Effector memory CD8-positive, alpha-beta T cell (primary cell): Measurements from ENCODE around the gene CDH12.
"Not testable (repeated sequence)": the region's sequence is repeated elsewhere in the genome, so short reads cannot be mapped to it uniquely, and the experiment has no call there.

ENCODE experiments used
- ATAC-seq: fragments of 150-1000 bp; cut with Tn5 transposase; replicated peaks from 2 replicates; pipeline ENCODE4 v1.10.0; 2021; ENCODE audit warnings: mild to moderate bottlenecking, moderate library complexity
- DNase-seq, 3 experiments: peaks; one replicate each; pipeline ENCODE4 v3.0.0; 2021
- H3K27ac Mint-ChIP-seq, 2 donors: one replicate each; pipeline ENCODE4 v1.8.0; 2022; ENCODE audit warnings: mild to moderate bottlenecking in 2 of 2, mixed read lengths in 2 of 2, moderate library complexity in 2 of 2
- H3K27me3 Mint-ChIP-seq, 2 donors: one replicate each; pipeline ENCODE4 v1.8.0; 2022; ENCODE audit warnings: mixed read lengths in 2 of 2
- H3K36me3 Mint-ChIP-seq: one replicate; pipeline ENCODE4 v1.8.0; 2022; ENCODE audit warnings: mild to moderate bottlenecking, moderate library complexity, mixed read lengths; ENCODE audit not compliant: insufficient read depth
- H3K4me1 Mint-ChIP-seq, 2 donors: one replicate each; pipeline ENCODE4 v1.8.0; 2022; ENCODE audit warnings: low read depth in 2 of 2, mixed read lengths in 2 of 2
- H3K4me3 Mint-ChIP-seq, 2 donors: one replicate each; pipeline ENCODE4 v1.8.0; 2022; ENCODE audit warnings: mild to moderate bottlenecking in 2 of 2, mixed read lengths in 2 of 2, moderate library complexity in 2 of 2
- H3K9me3 Mint-ChIP-seq, 2 donors: one replicate each; pipeline ENCODE4 v1.8.0; 2022; ENCODE audit warnings: mixed read lengths in 2 of 2

Gene CDH12

DNA sequence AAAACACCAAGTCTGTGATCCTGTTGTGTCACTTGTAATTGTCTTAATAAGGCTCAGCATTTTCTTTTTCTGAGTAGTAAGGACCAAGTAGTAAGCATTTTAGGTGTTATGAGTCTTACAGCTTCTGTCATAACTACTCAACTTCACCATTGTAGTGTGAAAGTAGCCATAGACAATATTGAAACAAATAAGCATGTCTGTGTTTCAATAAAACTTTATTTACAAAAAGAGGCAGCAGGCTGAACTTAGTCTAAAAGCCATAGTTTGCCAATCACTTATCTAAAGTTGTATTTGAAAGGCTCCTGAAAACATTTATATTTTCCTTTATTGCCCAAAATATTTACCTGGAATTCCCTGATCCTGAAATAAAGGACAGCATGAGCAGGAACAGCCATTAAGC lies 796.1 kb downstream of the CDH12 start:
- Mint-ChIP-seq H3K9me3 (peaks cover 0 to 5% of the 10 kb centered on the region in 2 donors), H3K4me3 (no peak overlapping the region), H3K27ac (no peak overlapping the region), H3K36me3 (no peaks in the 10 kb centered on the region), H3K4me1 (no peaks in the 10 kb centered on the region), H3K27me3 (no peaks in the 10 kb centered on the region)
- no peak for DNase-seq
- no peak for ATAC-seq

DNA sequence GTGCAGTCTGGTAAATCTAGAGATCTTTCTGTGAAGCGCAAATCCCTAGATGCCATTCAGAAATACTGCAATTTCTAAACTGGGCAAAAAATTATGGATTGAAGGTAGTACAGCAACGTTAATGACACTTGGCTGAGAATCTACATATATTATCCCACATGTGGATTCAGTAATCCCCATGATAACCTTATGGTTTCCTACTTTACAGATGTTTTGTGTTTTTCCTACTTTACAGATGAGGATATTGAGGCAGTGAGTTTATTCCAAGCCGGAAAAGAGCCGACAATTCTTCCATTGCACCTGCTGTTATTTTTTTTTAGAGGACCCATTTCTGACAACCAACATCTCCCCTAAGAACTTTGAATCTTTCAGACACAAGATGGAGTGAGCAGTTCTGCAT lies 796.5 kb downstream of the CDH12 start:
- ATAC-seq (no peak), DNase-seq (no peak)
- Mint-ChIP-seq H3K4me1 (no peaks in the 10 kb centered on the region), H3K27me3 (no peaks in the 10 kb centered on the region), H3K36me3 (no peaks in the 10 kb centered on the region), H3K4me3 (no peak overlapping the region), H3K9me3 (peaks cover 0 to 3% of the 10 kb centered on the region in 2 donors), H3K27ac (no peak overlapping the region)

DNA sequence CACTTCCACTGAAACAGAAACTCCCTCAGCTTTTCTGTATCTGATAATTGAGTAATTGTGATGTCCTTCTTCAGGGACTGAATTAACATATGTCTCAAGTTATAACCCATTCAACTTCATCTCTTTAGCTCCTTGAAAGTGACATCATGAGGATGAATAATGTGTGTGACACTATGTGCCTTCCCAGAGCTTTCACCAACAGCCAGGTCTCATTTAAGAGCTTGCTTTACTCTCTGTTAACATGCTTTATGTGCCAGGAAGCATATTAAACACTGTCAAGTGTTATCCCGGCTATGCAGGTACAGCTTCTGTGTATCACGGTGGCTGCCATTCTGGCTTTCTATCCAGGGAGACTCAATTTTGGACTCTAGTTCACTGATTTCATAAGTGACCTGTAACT lies 799.9 kb downstream of the CDH12 start:
- H3K27me3 Mint-ChIP-seq, result no peaks in the 10 kb centered on the region
- DNase-seq, result no peak
- ATAC-seq, result no peak
- H3K27ac Mint-ChIP-seq, result no peak overlapping the region
- H3K4me1 Mint-ChIP-seq, result no peaks in the 10 kb centered on the region
- H3K36me3 Mint-ChIP-seq, result no peaks in the 10 kb centered on the region
- peaks cover 7 to 14% of the 10 kb centered on the region in 2 donors for H3K9me3 Mint-ChIP-seq
- H3K4me3 Mint-ChIP-seq, result no peak overlapping the region

DNA sequence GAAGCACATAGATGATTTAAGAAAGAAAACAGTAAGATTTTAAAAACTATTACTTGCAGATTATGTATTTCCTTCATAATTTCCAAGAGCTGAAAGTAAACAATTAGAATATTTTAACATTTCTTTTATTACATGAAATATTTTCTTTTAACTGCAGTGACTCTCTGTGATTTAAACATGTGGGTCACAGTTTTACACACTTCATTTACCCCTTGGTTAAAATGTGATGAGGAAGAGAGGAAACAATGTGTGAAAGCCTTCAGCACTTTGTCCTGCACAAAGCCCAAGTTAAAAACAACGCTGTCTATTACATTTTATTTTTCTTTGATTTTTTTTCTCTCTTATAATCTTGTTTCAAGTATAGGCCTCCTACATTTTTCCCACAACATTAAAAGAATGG lies 801.3 kb downstream of the CDH12 start:
- Mint-ChIP-seq H3K36me3 (no peaks in the 10 kb centered on the region), H3K4me3 (no peak overlapping the region), H3K27me3 (no peaks in the 10 kb centered on the region), H3K27ac (no peak overlapping the region), H3K4me1 (no peaks in the 10 kb centered on the region), H3K9me3 (peaks cover 11 to 24% of the 10 kb centered on the region in 2 donors)
- no peak for ATAC-seq
- DNase-seq, result no peak

DNA sequence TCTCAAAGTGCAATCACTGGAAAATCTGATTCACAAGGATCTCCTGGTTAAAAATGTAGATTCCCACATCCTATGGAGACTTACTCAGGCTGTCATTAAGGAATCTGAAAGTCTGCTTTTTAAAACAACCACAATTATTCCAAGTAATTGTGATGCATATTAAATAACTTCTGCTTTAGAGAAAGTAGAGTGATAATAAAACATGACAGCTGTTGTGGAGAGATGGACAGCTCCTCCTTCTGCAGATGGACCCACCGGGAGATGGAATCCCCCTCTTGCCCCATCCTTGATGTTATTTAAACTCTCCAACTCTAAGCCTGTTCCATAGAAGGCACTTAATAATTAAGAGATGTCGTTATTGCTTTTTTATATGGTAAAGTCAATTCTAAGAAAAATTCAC lies 802.2 kb downstream of the CDH12 start:
- H3K36me3 Mint-ChIP-seq, result no peaks in the 10 kb centered on the region
- peaks cover 11 to 24% of the 10 kb centered on the region in 2 donors for H3K9me3 Mint-ChIP-seq
- no peak overlapping the region for H3K27ac Mint-ChIP-seq
- no peaks in the 10 kb centered on the region for H3K4me1 Mint-ChIP-seq
- no peak for ATAC-seq
- no peak for DNase-seq
- no peaks in the 10 kb centered on the region for H3K27me3 Mint-ChIP-seq
- H3K4me3 Mint-ChIP-seq, result no peak overlapping the region

DNA sequence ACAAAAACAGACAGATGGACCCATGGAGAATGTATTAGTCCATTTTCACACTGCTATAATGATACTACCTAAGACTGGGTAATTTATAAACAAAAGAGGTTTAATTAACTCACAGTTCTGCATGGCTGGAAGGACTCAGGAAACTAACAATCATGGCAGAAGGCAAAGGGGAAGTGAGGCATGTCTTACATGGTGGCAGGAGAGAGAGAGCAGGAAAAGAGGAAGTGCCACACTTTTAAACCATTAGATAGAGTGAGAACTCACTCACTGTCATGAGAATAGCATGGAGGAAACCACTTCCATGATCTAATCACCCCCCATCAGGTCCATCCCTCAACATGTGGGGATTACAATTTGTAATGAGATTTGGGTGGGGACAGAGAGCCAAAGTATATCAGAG lies 808.9 kb downstream of the CDH12 start:
- ATAC-seq, result no peak

DNA sequence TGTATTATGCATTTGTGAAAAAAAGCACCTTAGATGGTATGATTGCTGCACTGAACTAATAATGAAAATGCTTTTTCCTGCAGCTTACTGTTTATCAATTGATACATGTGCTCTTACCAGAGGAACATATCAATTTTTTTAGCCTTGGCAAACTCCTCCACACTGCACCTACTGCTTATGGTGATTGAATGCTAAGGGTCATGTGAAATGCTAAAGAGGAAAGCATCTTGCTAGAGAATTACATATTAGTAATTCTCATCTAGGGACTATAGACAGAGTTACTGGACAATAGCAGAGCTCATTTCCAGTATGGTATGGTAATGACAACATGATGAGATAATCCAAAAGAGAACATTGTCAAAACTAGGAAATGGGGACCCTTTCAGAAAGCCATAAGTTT lies 817.1 kb downstream of the CDH12 start:
- Mint-ChIP-seq H3K27ac (no peak overlapping the region), H3K27me3 (no peaks in the 10 kb centered on the region), H3K4me1 (no peaks in the 10 kb centered on the region), H3K4me3 (no peak overlapping the region), H3K9me3 (peaks cover 4 to 17% of the 10 kb centered on the region in 2 donors), H3K36me3 (no peaks in the 10 kb centered on the region)
- ATAC-seq (no peak), DNase-seq (no peak)

More for the DNA sequence above, 808.9 kb downstream of the CDH12 start:
- Mint-ChIP-seq H3K27ac (no peak overlapping the region), H3K9me3 (peaks cover 10 to 39% of the 10 kb centered on the region in 2 donors), H3K27me3 (no peaks in the 10 kb centered on the region), H3K36me3 (no peaks in the 10 kb centered on the region), H3K4me1 (no peaks in the 10 kb centered on the region), H3K4me3 (no peak overlapping the region)
- DNase-seq, result no peak

DNA sequence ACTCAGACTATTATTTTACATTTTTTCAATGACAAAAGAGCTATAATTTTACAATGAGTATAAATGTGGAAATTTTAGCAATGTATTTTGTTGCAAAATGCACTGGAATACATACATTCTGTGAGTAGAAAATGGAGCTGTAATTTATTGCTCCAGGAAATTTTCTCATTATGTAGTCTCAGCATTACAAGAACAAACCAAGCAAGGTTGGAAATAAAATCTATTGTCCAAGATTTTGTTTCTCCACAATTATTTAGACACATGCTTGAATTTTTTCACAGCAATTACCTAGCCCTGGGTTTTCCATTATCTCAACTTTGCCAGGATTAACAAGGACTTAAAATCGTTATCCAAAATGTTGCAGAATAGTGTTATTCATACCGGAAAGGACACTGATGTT lies 820.1 kb downstream of the CDH12 start:
- H3K36me3 Mint-ChIP-seq, result no peaks in the 10 kb centered on the region
- H3K9me3 Mint-ChIP-seq, result peaks cover 3 to 6% of the 10 kb centered on the region in 2 donors
- no peak overlapping the region for H3K4me3 Mint-ChIP-seq
- no peak overlapping the region for H3K27ac Mint-ChIP-seq
- no peaks in the 10 kb centered on the region for H3K27me3 Mint-ChIP-seq
- ATAC-seq (no peak), DNase-seq (no peak)
- H3K4me1 Mint-ChIP-seq, result no peaks in the 10 kb centered on the region

DNA sequence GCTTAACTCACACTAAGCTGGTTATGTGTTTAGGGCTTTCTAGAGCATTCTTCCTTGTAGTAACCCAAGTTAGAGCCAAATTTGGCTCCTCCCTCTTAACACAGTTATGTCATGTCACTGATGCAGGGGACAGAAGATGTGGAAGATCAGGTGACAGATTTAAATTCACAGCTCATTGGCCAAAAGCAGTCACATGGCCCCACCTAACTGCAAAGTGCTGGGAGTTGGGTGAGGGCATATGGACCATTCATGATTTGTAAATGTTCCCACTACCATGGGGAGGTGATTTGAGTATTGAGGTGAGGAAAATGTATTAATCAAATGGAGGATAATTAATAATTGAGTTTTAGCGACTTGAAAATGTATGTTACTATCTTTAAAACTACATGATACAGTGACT lies 829.4 kb downstream of the CDH12 start:
- H3K36me3 Mint-ChIP-seq, result no peaks in the 10 kb centered on the region
- no peak overlapping the region for H3K27ac Mint-ChIP-seq
- ATAC-seq (no peak), DNase-seq (no peak)
- no peaks in the 10 kb centered on the region for H3K4me1 Mint-ChIP-seq
- H3K4me3 Mint-ChIP-seq, result no peak overlapping the region
- H3K9me3 Mint-ChIP-seq, result peaks cover 13 to 19% of the 10 kb centered on the region in 2 donors
- H3K27me3 Mint-ChIP-seq, result no peaks in the 10 kb centered on the region

DNA sequence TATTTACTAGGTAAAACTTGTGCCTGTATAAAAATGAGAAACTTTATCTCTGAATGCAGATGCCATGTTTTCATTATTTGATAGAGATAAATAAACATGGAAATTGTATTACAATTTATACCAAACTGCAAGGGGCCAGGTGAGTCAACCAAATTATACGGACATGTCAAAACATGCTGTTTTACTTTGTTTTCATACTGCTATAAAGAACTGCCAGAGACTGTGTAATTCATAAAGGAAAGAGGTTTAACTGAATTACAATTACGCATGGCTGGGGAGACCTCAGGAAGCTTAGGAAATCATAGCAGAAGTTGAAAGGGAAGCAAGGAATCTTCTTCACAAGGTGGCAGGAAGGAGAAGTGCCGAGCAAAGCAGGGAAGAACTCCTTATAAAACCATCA lies 840.3 kb downstream of the CDH12 start:
- not testable (repeated sequence) for DNase-seq, H3K27ac Mint-ChIP-seq, H3K27me3 Mint-ChIP-seq, H3K4me3 Mint-ChIP-seq, H3K36me3 Mint-ChIP-seq, H3K4me1 Mint-ChIP-seq, H3K9me3 Mint-ChIP-seq, ATAC-seq

DNA sequence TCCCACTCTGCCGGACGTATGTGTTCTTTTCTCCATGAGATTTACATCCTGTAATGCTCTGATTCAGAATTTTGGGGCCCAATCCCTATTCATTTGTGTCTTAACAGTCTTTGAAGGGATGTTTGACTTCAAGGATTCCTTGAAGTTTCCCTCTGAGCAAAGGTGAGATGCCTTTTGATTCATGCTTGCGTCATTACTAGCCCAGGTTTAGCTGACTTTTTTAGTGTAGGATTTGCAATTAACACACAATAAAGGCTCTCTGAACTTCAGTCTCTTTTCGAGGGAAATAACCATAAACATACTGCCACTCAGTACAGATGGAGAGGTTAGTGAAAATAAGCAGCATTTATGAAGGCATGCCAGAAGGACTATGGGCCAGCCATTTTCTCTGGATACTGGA lies 842.3 kb downstream of the CDH12 start:
- not testable (repeated sequence) for ATAC-seq, H3K27ac Mint-ChIP-seq, H3K4me3 Mint-ChIP-seq, H3K9me3 Mint-ChIP-seq, H3K36me3 Mint-ChIP-seq, H3K4me1 Mint-ChIP-seq, DNase-seq, H3K27me3 Mint-ChIP-seq

DNA sequence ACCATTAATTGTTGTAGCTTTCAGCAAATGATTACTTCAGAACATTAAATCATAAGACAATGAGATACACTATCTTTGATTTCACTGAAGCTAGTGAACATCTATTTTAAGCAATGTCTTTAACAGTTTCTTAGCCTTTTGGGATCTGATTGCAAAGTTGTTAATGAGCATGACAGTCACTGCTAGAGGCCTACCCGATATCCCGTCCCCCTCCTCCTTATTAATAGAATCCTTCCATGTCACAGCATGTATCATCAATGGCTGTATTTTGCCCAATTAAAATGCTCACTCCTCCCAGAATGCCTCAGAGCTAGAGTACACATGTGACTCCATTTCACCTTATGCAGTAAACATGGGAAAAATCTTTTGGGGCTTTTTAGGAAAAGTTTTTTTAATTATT lies 852.0 kb downstream of the CDH12 start:
- not testable (repeated sequence) for H3K27ac Mint-ChIP-seq, DNase-seq, H3K4me3 Mint-ChIP-seq, H3K9me3 Mint-ChIP-seq, ATAC-seq, H3K4me1 Mint-ChIP-seq, H3K36me3 Mint-ChIP-seq, H3K27me3 Mint-ChIP-seq

DNA sequence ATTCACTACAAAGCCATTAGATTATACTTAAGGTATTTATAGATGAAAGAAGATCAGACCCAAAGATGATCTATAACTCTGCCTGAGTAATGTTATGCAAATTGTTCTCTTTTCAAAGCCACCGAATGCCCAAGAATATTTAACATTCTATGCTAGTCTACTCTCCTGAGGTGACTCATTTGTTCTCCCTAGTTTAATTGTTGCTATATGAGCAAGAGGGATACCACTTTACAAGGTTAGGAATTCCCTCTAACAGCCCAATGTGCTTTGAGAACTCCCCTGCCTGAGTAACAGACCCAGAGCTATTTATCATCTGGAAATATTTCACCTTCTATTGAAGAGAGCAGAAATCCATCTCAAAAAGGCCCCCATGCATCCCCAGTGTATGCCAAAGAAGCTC lies 867.3 kb downstream of the CDH12 start:
- not testable (repeated sequence) for H3K4me1 Mint-ChIP-seq, ATAC-seq, H3K4me3 Mint-ChIP-seq, H3K9me3 Mint-ChIP-seq, H3K27ac Mint-ChIP-seq, H3K27me3 Mint-ChIP-seq, DNase-seq, H3K36me3 Mint-ChIP-seq

DNA sequence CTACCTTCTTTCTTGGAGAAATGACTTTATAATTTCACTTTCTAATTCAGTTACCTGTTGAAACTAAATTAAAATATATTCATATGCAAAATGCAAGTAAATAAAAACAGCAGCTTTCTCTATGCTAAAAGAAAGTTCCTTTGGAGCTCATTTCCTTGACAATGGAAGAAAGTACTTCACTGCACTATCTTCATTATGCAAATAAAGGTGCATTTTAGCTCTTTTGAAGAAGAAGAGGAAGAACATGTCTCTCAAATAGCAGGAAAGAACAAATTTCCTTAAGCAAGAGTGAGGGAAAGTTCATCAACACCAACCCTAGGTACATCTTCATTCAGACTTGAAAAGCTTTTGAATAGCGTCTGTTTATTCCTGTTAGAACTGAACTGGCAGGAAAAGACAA lies 901.6 kb downstream of the CDH12 start:
- H3K27ac Mint-ChIP-seq, H3K27me3 Mint-ChIP-seq, DNase-seq, ATAC-seq, H3K4me1 Mint-ChIP-seq, H3K36me3 Mint-ChIP-seq, H3K4me3 Mint-ChIP-seq, H3K9me3 Mint-ChIP-seq: not testable (repeated sequence)

DNA sequence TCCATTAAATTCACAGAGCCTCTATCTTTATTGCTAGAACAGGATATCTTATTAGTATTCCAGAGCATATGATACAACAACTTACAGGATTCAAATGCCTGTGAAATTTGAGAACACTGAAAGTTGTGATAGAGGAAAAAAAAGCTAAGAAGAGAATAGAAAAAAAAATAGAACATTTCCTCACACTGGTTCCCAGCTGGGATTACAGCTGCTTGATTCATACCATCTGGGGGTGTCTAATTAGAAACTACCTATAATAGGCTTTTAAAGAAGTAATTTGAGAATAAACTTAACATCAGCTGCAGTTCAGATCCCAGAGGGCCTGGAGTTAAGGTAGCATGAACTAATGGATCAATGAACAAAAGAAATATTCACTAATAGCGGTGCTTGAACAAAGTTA lies 922.0 kb downstream of the CDH12 start:
- Mint-ChIP-seq H3K27me3 (no peaks in the 10 kb centered on the region), H3K4me1 (no peaks in the 10 kb centered on the region), H3K36me3 (no peaks in the 10 kb centered on the region), H3K9me3 (peaks cover 7 to 19% of the 10 kb centered on the region in 2 donors), H3K27ac (no peak overlapping the region), H3K4me3 (no peak overlapping the region)
- ATAC-seq, result no peak
- no peak for DNase-seq
